GM12878 (cell line): ENCODE results near the gene DCP1A.

ENCODE experiments used
- CTCF ChIP-seq, 3 experiments: IDR thresholded peaks in 2 of 3; conservative IDR thresholded peaks in 1 of 3; 2 replicates each; pipeline ENCODE4 v1.5.1; 2011; ENCODE audit warnings: low read depth in 3 of 3, low read length in 3 of 3, mild to moderate bottlenecking in 3 of 3, control low read depth in 2 of 3, moderate library complexity in 2 of 3, inconsistent platforms in 1 of 3, mixed read lengths in 1 of 3; ENCODE audit not compliant: control insufficient read depth in 2 of 3, insufficient read depth in 1 of 3; ENCODE audit errors: extremely low read depth in 1 of 3
- EP300 ChIP-seq, 2 experiments: fragments of 150-350 bp in 1 of 2; IDR thresholded peaks; 2 replicates each; pipeline ENCODE4 v1.6.1; 2011 to 2012; ENCODE audit warnings: low read depth in 2 of 2, low read length in 2 of 2, borderline replicate concordance in 1 of 2, improper control_type of control experiment in 1 of 2, inconsistent platforms in 1 of 2; ENCODE audit not compliant: control insufficient read depth in 1 of 2
- KDM1A ChIP-seq: fragments of 200-600 bp; sonication (generic); IDR thresholded peaks from 2 replicates; pipeline ENCODE4 v1.6.1; 2016; ENCODE audit warnings: borderline replicate concordance
- MEF2B ChIP-seq: fragments of 450-650 bp; IDR thresholded peaks from 2 replicates; pipeline ENCODE4 v1.6.1; 2018; ENCODE audit warnings: mild to moderate bottlenecking, moderate library complexity; ENCODE audit not compliant: partially characterized antibody, poor library complexity, severe bottlenecking
- RELA ChIP-seq: fragments of 450-650 bp; IDR thresholded peaks from 2 replicates; pipeline ENCODE4 v1.8.0; 2014; ENCODE audit warnings: borderline replicate concordance; ENCODE audit not compliant: partially characterized antibody
- YY1 ChIP-seq: IDR thresholded peaks from 2 replicates; pipeline ENCODE4 v1.6.1; 2011; ENCODE audit warnings: low read depth, mild to moderate bottlenecking, low read length
- ZNF592 ChIP-seq: fragments of 450-650 bp; IDR thresholded peaks from 2 replicates; pipeline ENCODE4 v1.6.1; 2017; ENCODE audit warnings: mild to moderate bottlenecking, moderate library complexity

GRCh38 chr3:53334742-53335141 lies 12.6 kb downstream of the DCP1A start:
- TF ChIP-seq KDM1A = no peak
- TF ChIP-seq MEF2B = no peak
- no peak for TF ChIP-seq CTCF (IDR thresholded peaks at IDR 0.05 in 2 of 3, conservative IDR thresholded peaks at IDR 0.05 in 1 of 3; ENCODE audit: control insufficient read depth in 2 of 3, extremely low read depth in 1 of 3, insufficient read depth in 1 of 3, low read depth in 3 of 3, low read length in 3 of 3)
- no peak for TF ChIP-seq RELA
- TF ChIP-seq ZNF592 = no peak
- no peak for TF ChIP-seq YY1
- TF ChIP-seq EP300 (IDR thresholded peaks at IDR 0.05; ENCODE audit: borderline replicate concordance in 1 of 2, control insufficient read depth in 1 of 2, low read depth in 2 of 2, low read length in 2 of 2) = no peak
